Choroid plexus epithelial cell (primary cell): Measurements from ENCODE around the gene MIB1.

Experiments
- DNase-seq: peaks from one replicate; pipeline ENCODE4 v3.0.0-alpha.2; 2010; ENCODE audit warnings: low read depth
- H3K4me3 ChIP-seq: 2 replicates; pipeline ENCODE4 v1.5.1; 2011; ENCODE audit warnings: low read depth, mild to moderate bottlenecking, control low read depth, low read length, moderate library complexity
- TF ChIP-seq, protein P1 (sequence below): conservative IDR thresholded peaks from 2 replicates; pipeline ENCODE4 v1.5.1; 2011; ENCODE audit warnings: low read depth, mild to moderate bottlenecking, control low read depth, inconsistent platforms, low read length, moderate library complexity

Gene MIB1

DNA sequence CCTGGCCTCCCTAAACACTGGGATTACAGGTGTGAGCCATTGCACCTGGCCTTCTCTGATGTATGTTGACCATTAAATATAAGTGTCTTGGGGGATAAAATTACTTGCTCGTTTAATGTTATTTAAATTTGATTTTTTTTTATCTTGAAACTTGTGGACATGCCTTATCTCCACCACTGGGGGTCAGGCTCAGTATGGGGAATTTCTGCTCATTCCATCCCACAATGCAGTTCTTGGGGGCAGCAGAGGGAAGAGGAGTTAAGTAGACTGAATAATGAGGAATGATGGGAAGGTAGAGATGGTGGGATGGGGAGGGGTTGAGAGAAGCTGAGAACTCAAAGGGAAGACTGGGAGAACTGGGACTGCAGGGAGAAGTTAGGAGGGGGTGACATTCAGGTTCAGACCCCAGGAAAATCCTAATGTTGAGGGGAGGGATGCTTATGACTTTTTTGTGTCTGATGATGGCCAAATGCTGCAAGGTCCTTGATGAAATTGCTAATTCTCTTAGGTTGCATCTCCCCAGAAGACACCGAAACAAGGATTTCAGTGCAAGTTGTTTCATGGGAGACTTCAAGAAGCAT is 174.2 kb downstream of the MIB1 start:
- TF ChIP-seq, protein P1, sequence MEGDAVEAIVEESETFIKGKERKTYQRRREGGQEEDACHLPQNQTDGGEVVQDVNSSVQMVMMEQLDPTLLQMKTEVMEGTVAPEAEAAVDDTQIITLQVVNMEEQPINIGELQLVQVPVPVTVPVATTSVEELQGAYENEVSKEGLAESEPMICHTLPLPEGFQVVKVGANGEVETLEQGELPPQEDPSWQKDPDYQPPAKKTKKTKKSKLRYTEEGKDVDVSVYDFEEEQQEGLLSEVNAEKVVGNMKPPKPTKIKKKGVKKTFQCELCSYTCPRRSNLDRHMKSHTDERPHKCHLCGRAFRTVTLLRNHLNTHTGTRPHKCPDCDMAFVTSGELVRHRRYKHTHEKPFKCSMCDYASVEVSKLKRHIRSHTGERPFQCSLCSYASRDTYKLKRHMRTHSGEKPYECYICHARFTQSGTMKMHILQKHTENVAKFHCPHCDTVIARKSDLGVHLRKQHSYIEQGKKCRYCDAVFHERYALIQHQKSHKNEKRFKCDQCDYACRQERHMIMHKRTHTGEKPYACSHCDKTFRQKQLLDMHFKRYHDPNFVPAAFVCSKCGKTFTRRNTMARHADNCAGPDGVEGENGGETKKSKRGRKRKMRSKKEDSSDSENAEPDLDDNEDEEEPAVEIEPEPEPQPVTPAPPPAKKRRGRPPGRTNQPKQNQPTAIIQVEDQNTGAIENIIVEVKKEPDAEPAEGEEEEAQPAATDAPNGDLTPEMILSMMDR: peak; percentile 83
- H3K4me3 ChIP-seq: no peak overlapping the region
- peak; percentile 88 for DNase-seq

DNA sequence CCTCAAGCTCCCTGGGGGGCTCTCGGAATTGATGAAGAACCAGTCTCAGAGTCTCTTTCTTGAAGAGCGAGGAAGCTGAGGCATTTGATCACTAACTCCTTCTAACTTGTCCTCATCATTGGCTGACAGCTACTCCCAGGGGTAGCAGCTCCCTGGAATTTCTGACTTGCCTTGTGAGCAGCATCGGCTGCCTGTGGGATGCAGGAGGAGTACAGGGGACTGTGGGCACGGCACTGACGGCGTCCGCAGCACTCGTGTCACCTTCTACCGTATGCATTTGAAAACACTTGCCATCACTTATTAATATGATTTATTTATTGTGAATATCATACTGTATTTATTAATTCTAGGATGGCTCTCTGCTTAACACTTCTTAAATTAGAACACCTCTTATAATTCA is 175.0 kb downstream of the MIB1 start:
- TF ChIP-seq, protein P1: no peak
- no peak for DNase-seq
- H3K4me3 ChIP-seq: no peak overlapping the region

DNA sequence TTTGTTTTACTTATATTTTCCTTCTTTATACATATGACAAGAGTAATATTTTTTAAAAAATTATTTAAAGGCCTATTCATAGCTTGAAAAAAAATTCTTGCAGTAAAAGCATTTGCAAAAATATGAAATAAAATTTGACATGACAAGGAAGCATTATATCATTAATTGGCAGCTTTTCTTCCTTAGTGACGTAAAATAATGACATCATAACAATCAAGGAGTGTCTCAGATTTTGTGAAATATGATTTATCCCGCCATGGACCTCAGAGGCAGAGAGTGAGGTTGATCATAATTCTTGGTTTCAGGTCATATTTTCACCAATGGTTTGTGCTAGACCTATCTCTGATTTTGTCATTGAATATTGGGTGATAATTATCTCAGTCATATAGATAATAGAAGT is 176.0 kb downstream of the MIB1 start:
- H3K4me3 ChIP-seq: no peak overlapping the region
- TF ChIP-seq, protein P1: no peak
- no peak for DNase-seq

DNA sequence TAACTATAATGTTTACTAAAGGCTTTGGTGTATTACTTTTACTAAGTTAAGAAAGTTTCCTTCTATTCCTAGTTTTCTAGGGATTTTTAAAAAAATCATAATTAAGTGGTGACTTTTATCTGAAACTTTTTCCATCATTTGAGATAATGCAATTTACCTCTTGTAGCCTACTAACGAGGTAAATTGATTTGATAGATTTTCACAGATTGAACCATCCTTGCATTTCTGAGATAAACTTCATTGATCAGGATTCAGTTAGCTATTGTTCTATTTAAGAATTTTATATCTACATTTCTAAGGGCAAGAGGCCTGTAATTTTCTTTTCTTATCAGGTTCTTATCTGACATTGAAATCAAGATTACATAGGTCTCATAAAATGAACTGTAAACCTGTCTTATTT is 178.1 kb downstream of the MIB1 start:
- TF ChIP-seq, protein P1: no peak
- no peak overlapping the region for H3K4me3 ChIP-seq
- DNase-seq: no peak
